HG03460 (cell line): ENCODE data around the gene EFCC1.
"Not testable (repeated sequence)": the region's sequence is repeated elsewhere in the genome, so short reads cannot be mapped to it uniquely, and the experiment has no call there.

Experiments used
- ATAC-seq: cut with Tn5 transposase; IDR thresholded peaks from one replicate; pipeline ENCODE4 v1.9.1; 2021; ENCODE audit not compliant: unreplicated experiment

The EFCC1 gene

DNA sequence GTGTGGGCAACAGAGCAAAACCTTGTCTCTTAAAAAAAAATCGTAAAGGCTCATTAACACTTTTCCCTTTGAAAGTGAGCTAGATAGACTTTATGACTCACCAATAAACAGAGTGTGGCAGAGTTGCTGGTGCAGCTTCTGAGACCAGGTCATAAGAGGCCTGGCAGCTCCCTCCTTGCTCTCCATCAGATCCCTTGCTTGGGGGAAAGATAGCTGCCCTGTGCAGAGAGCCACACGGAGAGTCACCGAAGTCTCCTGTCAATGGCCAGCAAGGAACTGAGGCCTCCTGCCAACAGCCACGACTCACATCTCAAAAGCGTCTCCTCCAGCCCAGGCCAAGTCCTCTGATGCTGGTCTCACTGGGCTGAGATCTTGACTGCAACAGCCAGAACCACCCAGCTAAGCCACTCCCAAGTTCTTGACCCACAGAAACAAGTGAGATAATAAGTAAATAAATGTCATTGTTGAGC, 50.8 kb downstream of the EFCC1 start:
- no peak for ATAC-seq

GRCh38 chr3:129052675-129053074, 51.6 kb downstream of the EFCC1 start:
- ATAC-seq: no peak

- ATAC-seq: no peak
These were observed 53.6 kb downstream of the EFCC1 start for GRCh38 chr3:129054605-129055104.

- no peak for ATAC-seq
These were observed 55.5 kb downstream of the EFCC1 start for GRCh38 chr3:129056451-129057173.

DNA sequence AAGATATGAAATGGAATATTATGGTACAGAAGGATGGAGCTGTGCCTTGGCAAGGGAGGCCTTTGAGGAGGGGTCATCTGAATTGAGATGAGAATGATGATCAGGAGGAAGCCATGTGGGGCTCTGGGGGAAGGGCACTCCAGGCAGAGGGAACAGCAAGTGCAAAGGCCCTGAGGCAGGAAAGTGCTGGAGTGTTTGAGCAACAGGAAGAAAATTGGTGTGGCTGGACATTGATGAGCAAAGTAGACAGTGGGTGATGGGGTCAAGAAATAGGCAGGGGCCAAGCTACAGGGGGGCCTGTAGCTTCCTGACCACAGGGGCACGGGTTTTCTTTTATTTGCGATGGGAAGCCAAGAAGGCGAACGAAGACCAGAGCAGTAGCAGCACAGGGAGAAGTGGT, 56.1 kb downstream of the EFCC1 start:
- ATAC-seq: no peak

- ATAC-seq: peak; percentile 59
These were observed 57.5 kb downstream of the EFCC1 start for GRCh38 chr3:129058441-129059200.

DNA sequence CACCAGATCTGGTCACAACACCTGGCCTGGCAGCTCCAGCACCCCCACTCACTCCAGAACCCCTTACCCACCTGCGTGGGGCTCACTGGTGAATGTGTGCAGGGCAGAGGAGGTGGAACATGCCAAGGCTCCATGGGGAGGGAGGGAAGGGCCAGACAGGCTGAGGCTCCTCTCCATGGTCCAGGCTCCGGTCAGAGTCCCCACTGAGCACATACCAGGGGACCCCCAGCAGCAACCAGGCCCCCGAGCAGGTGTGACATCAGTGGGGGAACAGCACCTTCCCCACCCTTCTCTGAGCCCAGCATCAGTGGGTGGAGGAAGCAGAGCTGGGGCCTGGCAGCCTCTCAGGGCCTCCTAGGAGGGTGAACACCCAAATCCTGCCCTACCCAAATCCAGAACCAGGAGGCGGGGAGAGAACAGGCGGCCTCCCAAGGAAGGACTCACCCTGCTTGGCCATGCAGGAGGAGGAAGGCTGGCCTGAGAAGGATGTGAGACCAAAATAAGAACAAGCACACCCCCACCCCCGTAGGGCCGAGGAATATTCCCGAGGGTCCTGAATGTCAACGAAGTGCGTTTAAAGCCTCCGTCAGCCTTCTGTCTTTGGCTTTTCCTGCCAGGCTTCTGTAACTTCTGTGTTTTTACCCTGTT, 58.3 kb downstream of the EFCC1 start:
- ATAC-seq: no peak

- ATAC-seq: no peak
These were observed 59.3 kb downstream of the EFCC1 start, which contains the start of gene GP9 for GRCh38 chr3:129060276-129061022. Gene GP9, plus strand, starts transcription at chr3:129060779. Its CDS starts 961 bp downstream, at chr3:129061740.

DNA sequence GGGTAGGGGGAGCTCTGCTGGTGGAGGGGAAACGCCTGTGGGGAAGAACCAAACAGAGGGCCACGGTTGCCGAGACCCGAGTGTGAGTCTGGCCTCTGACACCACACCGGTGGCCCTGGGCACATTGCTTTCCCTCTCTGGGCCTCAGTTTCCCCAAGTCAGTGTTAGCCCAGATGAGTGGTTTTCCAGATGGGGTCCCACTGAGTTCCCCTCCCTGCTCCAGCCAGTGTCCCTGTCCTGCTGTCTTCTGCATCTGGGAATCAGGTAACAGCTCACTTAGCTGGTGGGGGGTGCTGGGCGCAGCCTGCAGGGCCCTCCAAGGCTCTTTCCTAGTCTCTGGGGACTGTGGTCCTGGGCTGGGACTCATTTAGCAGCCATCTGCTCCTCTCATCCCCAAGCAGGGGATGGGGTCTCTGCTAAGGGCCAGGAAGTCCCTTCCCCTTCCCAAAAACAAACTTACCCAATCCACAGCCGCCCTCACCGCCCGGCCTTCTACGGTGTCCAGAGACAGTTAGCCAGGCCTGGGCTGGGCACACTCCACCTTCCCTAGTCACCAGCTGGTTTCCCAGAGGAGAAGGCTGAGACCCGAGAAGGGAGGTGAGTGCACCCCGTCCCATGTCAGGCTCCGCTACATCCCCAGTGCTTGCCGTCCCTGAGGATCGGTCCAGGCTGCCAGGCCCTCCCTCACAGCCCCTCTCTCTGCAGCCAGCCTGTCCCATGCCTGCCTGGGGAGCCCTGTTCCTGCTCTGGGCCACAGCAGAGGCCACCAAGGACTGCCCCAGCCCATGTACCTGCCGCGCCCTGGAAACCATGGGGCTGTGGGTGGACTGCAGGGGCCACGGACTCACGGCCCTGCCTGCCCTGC, 60.2 kb downstream of the EFCC1 start:
- no peak for ATAC-seq

GRCh38 chr3:129061888-129062834, 61.1 kb downstream of the EFCC1 start:
- ATAC-seq: no peak

- no peak for ATAC-seq
These were observed 62.1 kb downstream of the EFCC1 start for GRCh38 chr3:129063091-129063640.

GRCh38 chr3:129063841-129064482, 62.9 kb downstream of the EFCC1 start:
- ATAC-seq: no peak

DNA sequence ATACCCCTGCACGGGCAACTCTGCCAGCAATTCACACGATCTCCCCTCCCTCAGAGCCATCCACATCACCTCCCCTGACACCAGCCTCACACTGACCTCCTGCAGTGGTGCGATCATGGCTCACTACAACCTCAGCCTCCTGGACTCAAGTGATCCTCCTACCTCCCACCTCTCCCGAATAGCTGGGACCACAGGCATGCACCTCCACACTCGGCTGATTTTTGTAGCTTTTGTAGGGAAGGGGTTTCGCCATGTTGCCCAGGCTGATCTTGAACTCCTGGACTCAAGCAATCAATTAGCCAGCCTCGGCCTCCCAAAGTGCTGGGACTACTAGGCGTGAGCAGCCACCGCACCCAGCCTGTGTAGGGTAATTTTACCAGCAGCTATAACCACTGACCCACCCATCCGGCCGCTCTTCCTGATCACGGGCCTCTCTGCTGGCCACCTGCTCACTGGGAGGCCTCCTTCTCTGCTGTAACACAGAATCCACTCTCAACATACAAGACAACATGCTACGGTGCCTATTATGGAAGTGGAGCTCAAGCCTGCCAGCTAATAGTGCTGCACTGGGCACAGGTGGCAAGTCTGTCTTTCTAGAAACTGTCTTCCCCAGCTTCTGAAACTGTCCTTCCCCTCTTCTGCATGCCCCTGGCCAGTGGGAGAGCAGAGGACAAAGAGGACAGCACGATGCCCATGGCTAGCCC, 64.1 kb downstream of the EFCC1 start:
- no peak for ATAC-seq

- ATAC-seq: no peak
These were observed 64.6 kb downstream of the EFCC1 start for GRCh38 chr3:129065720-129066073.

- ATAC-seq: not testable (repeated sequence)
These were observed 66.6 kb downstream of the EFCC1 start for GRCh38 chr3:129067719-129068118.

- ATAC-seq: no peak
These were observed 67.3 kb downstream of the EFCC1 start for GRCh38 chr3:129068291-129068886.
